GM23338 (cell line): ENCODE results near the gene NIPBL. TPM values are rescaled to one million over a fixed set of nuclear protein-coding genes. Genes with fewer than 3 reads are reported as not detected.

ENCODE experiments used
- ATAC-seq: fragments of 200-7000 bp; cut with Tn5 transposase; 3 replicates; pipeline ENCODE4 v1.9.1; 2020
- DNase-seq: peaks from one replicate; pipeline ENCODE4 v3.0.0-alpha.2; 2015; ENCODE audit warnings: low spot score
- H2AFZ ChIP-seq: fragments of 200-600 bp; sonication (generic); 2 replicates; pipeline ENCODE4 v1.8.0; 2016; ENCODE audit warnings: antibody characterized with exemption, mild to moderate bottlenecking, moderate library complexity
- H3F3A ChIP-seq: fragments of 200-600 bp; sonication (generic); replicated peaks from 2 replicates; pipeline ENCODE4 v1.8.0; 2017; ENCODE audit warnings: antibody characterized with exemption, mixed run types, low read depth
- H3K27ac ChIP-seq: fragments of 200-600 bp; sonication (generic); 2 replicates; pipeline ENCODE4 v1.6.1; 2016; ENCODE audit warnings: low read depth
- H3K27me3 ChIP-seq: fragments of 200-600 bp; sonication (generic); 2 replicates; pipeline ENCODE4 v1.8.0; 2016; ENCODE audit warnings: mild to moderate bottlenecking, mixed run types, moderate library complexity; ENCODE audit not compliant: insufficient read depth
- H3K36me3 ChIP-seq: fragments of 200-600 bp; sonication (generic); 2 replicates; pipeline ENCODE4 v1.8.0; 2016; ENCODE audit warnings: mild to moderate bottlenecking; ENCODE audit not compliant: insufficient read depth
- H3K4me1 ChIP-seq: fragments of 200-600 bp; sonication (generic); 2 replicates; pipeline ENCODE4 v1.8.0; 2016; ENCODE audit warnings: mild to moderate bottlenecking, moderate library complexity; ENCODE audit not compliant: insufficient read depth
- H3K4me2 ChIP-seq: fragments of 200-600 bp; sonication (generic); 2 replicates; pipeline ENCODE4 v1.7.1; 2017; ENCODE audit warnings: mixed run types
- H3K4me3 ChIP-seq: fragments of 200-600 bp; sonication (generic); 2 replicates; pipeline ENCODE4 v1.6.1; 2016; ENCODE audit warnings: mixed run types
- H3K79me2 ChIP-seq: fragments of 200-600 bp; sonication (generic); replicated peaks from 2 replicates; pipeline ENCODE4 v1.8.0; 2017; ENCODE audit warnings: mild to moderate bottlenecking; ENCODE audit not compliant: insufficient read depth
- H3K9me2 ChIP-seq: fragments of 200-600 bp; sonication (generic); 2 replicates; pipeline ENCODE4 v1.8.0; 2017; ENCODE audit not compliant: insufficient read depth
- H4K20me1 ChIP-seq: fragments of 200-600 bp; sonication (generic); replicated peaks from 2 replicates; pipeline ENCODE4 v1.8.0; 2017; ENCODE audit warnings: mild to moderate bottlenecking; ENCODE audit not compliant: insufficient read depth
- H3K27ac Mint-ChIP-seq: 2 replicates; pipeline ENCODE4 v1.8.0; 2020; ENCODE audit warnings: inconsistent platforms, mild to moderate bottlenecking, moderate library complexity, mixed read lengths
- H3K27me3 Mint-ChIP-seq: 3 replicates; pipeline ENCODE4 v1.8.0; 2022; ENCODE audit warnings: low read depth, mild to moderate bottlenecking, moderate library complexity, mixed read lengths, inconsistent platforms; ENCODE audit not compliant: insufficient read depth, poor library complexity
- H3K36me3 Mint-ChIP-seq: 3 replicates; pipeline ENCODE4 v1.8.0; 2021; ENCODE audit warnings: low read depth, mild to moderate bottlenecking, inconsistent platforms, moderate library complexity, mixed read lengths
- H3K4me1 Mint-ChIP-seq: 3 replicates; pipeline ENCODE4 v1.8.0; 2020; ENCODE audit warnings: mild to moderate bottlenecking, inconsistent platforms, mixed read lengths
- H3K4me3 Mint-ChIP-seq: 3 replicates; pipeline ENCODE4 v1.8.0; 2021; ENCODE audit warnings: moderate library complexity, mild to moderate bottlenecking, inconsistent platforms, mixed read lengths
- H3K9me3 Mint-ChIP-seq: 3 replicates; pipeline ENCODE4 v1.8.0; 2020; ENCODE audit warnings: moderate library complexity, mild to moderate bottlenecking, inconsistent platforms, mixed read lengths
- CREB1 ChIP-seq: fragments of 250-450 bp; sonication (Bioruptor Pico); IDR thresholded peaks from 2 replicates; pipeline ENCODE4 v1.5.0; 2020; ENCODE audit warnings: low read depth, mild to moderate bottlenecking, moderate library complexity
- CTCF ChIP-seq, 2 experiments: fragments of 200-600 bp in 1 of 2; sonication (generic) in 1 of 2; conservative IDR thresholded peaks; 2 replicates each; pipeline versions ENCODE4 v1.5.1 to v1.6.1; 2016 to 2017; ENCODE audit warnings: antibody characterized with exemption in 2 of 2, low read depth in 2 of 2, mild to moderate bottlenecking in 2 of 2, moderate library complexity in 1 of 2
- ETS1 ChIP-seq: IDR thresholded peaks from 2 replicates; pipeline ENCODE4 v1.6.1; 2016; ENCODE audit warnings: antibody characterized with exemption
- EZH2 ChIP-seq: fragments of 200-600 bp; sonication (generic); IDR thresholded peaks from one replicate; pipeline ENCODE4 v1.8.0; 2017; ENCODE audit warnings: antibody characterized with exemption, mild to moderate bottlenecking, low read depth; ENCODE audit not compliant: unreplicated experiment
- EZH2phosphoT487 ChIP-seq: fragments of 200-600 bp; sonication (generic); IDR thresholded peaks from one replicate; pipeline ENCODE4 v1.8.1; 2018; ENCODE audit warnings: antibody characterized with exemption; ENCODE audit not compliant: unreplicated experiment
- JUNB ChIP-seq: IDR thresholded peaks from one replicate; pipeline ENCODE4 v1.6.1; 2016; ENCODE audit warnings: antibody characterized with exemption; ENCODE audit not compliant: unreplicated experiment
- NANOG ChIP-seq: IDR thresholded peaks from 2 replicates; pipeline ENCODE4 v1.6.1; 2016; ENCODE audit warnings: antibody characterized with exemption, borderline replicate concordance
- POLR2AphosphoS5 ChIP-seq: IDR thresholded peaks from 2 replicates; pipeline ENCODE4 v1.6.1; 2016; ENCODE audit warnings: antibody characterized with exemption, low read depth
- REST ChIP-seq: IDR thresholded peaks from one replicate; pipeline ENCODE4 v1.6.1; 2018; ENCODE audit warnings: antibody characterized with exemption; ENCODE audit not compliant: unreplicated experiment
- STAT1 ChIP-seq: IDR thresholded peaks from one replicate; pipeline ENCODE4 v1.6.1; 2016; ENCODE audit warnings: antibody characterized with exemption; ENCODE audit not compliant: unreplicated experiment
- ZNF114 ChIP-seq: fragments of 250-450 bp; sonication (Bioruptor Pico); IDR thresholded peaks from 2 replicates; pipeline ENCODE4 v1.5.0; 2020; ENCODE audit warnings: mild to moderate bottlenecking, moderate library complexity
- ZNF331 ChIP-seq: fragments of 250-450 bp; sonication (Bioruptor Pico); IDR thresholded peaks from 2 replicates; pipeline ENCODE4 v1.5.0; 2020; ENCODE audit warnings: low read depth, mild to moderate bottlenecking, moderate library complexity
- ZNF462 ChIP-seq: fragments of 250-450 bp; sonication (Bioruptor Pico); IDR thresholded peaks from 2 replicates; pipeline ENCODE4 v1.5.0; 2020; ENCODE audit warnings: mild to moderate bottlenecking, moderate library complexity
- polyA plus RNA-seq: library from polyadenylated mRNA; unstranded; fragments of >200 nt; fragmentation: Nextera tagmentation; extraction: Ambion mirVana; gene quantifications from 2 replicates; pipeline ENCODE4 v1.2.1, GENCODE V29; 2016
- total RNA-seq: library from RNA; depleted of rRNA; stranded (reverse); fragments of >200 nt; shearing (Covaris generic); gene quantifications from 2 replicates; pipeline ENCODE4 v1.2.3, GENCODE V29; 2014

The NIPBL gene
- total and polyA plus RNA-seq, 2 experiments from 2014 or later: 44.2 to 51.4 TPM

GRCh38 chr5:37047947-37048346 is 171.4 kb downstream of the NIPBL start:
- Histone ChIP-seq H3K27me3 (no peaks in the 10 kb centered on the region), H3K9me2 (no peaks in the 10 kb centered on the region), H3F3A (no peaks in the 10 kb centered on the region), H3K4me2 (no peak overlapping the region), H3K36me3 (peaks cover 16% of the 10 kb centered on the region), H3K4me3 (no peak overlapping the region), H3K79me2 (no peaks in the 10 kb centered on the region), H3K27ac (no peak overlapping the region), H2AFZ (no peak overlapping the region), H3K4me1 (no peaks in the 10 kb centered on the region), H4K20me1 (no peaks in the 10 kb centered on the region)
- H3K9me3 Mint-ChIP-seq: no peaks in the 10 kb centered on the region
- peaks cover 34% of the 10 kb centered on the region for H3K36me3 Mint-ChIP-seq
- no peaks in the 10 kb centered on the region for H3K4me1 Mint-ChIP-seq
- H3K27me3 Mint-ChIP-seq: no peaks in the 10 kb centered on the region
- ATAC-seq (no peak), DNase-seq (no peak)
- no peak overlapping the region for H3K4me3 Mint-ChIP-seq
- no peak overlapping the region for H3K27ac Mint-ChIP-seq
- TF ChIP-seq ETS1: no peak
- no peak for TF ChIP-seq NANOG
- TF ChIP-seq ZNF114 (CRISPR knock-in tag): no peak
- TF ChIP-seq POLR2AphosphoS5: no peak
- no peak for TF ChIP-seq EZH2
- TF ChIP-seq ZNF331 (CRISPR knock-in tag): no peak
- TF ChIP-seq STAT1: no peak
- no peak for TF ChIP-seq JUNB
- TF ChIP-seq ZNF462 (CRISPR knock-in tag): no peak
- no peak for TF ChIP-seq REST
- no peak for TF ChIP-seq CTCF (conservative IDR thresholded peaks at IDR 0.05; ENCODE audit: low read depth in 2 of 2)
- no peak for TF ChIP-seq CREB1
- no peak for TF ChIP-seq EZH2phosphoT487
